Measurements from ENCODE around the gene PDE11A. TPM values are rescaled to one million over a fixed set of nuclear protein-coding genes. Genes with fewer than 3 reads are reported as not detected.

The PDE11A gene
- total and polyA plus RNA-seq, 4 experiments from 2014 or later = not detected

GRCh38 chr2:177610813-177611212 is 461.8 kb downstream of the PDE11A start:
- H3K27me3 ChIP-seq (ENCODE audit: insufficient read depth, low read length) = no peaks in the 10 kb centered on the region
- Mint-ChIP-seq H3K27me3 (peaks cover 7 to 9% of the 10 kb centered on the region in 2 donors), H3K4me3 (no peak overlapping the region), H3K9me3 (peaks cover 0 to 16% (median 7%) of the 10 kb centered on the region in 8 donors), H3K36me3 (peaks cover 4 to 10% of the 10 kb centered on the region in 2 donors), H3K27ac (no peak overlapping the region), H3K4me1 (no peaks in the 10 kb centered on the region)
- no peak overlapping the region for H3K27ac ChIP-seq (ENCODE audit: low read depth, low read length)
- H3K9me3 ChIP-seq (ENCODE audit: control insufficient read depth in 1 of 2, low read length in 2 of 2) = no peaks in the 10 kb centered on the region
- H3K36me3 ChIP-seq (ENCODE audit: insufficient read depth, low read length) = no peaks in the 10 kb centered on the region
- CTCF ChIA-PET (ENCODE audit: partially characterized antibody) = no interaction called here
- no peak overlapping the region for H3K4me3 ChIP-seq (ENCODE audit: low read length in 2 of 2)
- DNase-seq = no peak
- POLR2A ChIA-PET (ENCODE audit: partially characterized antibody) = no interaction called here
- intact Hi-C loops (cut with micrococcal nuclease) = loop anchor here (10.0 kb wide), 1 partner anchor 446 kb away; no protein-coding TSS in a partner anchor
- H3K4me1 ChIP-seq (ENCODE audit: insufficient read depth, low read length) = no peaks in the 10 kb centered on the region

DNA sequence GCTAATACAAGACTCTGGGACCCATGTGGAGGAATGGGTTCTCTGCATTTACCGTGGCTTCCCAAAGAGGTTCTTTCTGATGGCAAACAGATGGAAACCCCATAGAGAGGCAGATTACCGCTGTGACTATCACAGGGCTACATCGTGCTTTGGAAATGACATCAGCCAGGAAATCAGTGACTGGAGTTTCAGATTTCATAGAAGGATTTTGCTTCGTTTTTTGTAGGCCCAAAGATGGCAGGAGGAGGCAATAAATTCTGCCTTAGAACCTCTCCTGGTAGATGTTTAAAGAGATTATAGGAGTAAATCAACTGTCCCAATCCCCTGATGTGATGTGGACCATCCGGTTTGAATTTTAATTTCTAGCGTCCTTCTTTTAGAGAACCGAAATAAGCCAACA is 465.9 kb downstream of the PDE11A start:
- H3K27ac Mint-ChIP-seq = no peak overlapping the region
- Histone ChIP-seq H3K4me1 (ENCODE audit: insufficient read depth, low read length) (no peaks in the 10 kb centered on the region), H3K9me3 (ENCODE audit: control insufficient read depth in 1 of 2, low read length in 2 of 2) (no peaks in the 10 kb centered on the region), H3K27ac (ENCODE audit: low read depth, low read length) (no peak overlapping the region), H3K4me3 (ENCODE audit: low read length in 2 of 2) (no peak overlapping the region), H3K27me3 (ENCODE audit: insufficient read depth, low read length) (no peaks in the 10 kb centered on the region), H3K36me3 (ENCODE audit: insufficient read depth, low read length) (no peaks in the 10 kb centered on the region)
- H3K27me3 Mint-ChIP-seq = peaks cover 7 to 9% of the 10 kb centered on the region in 2 donors
- intact Hi-C loops (cut with micrococcal nuclease) = no loop called here
- no peak overlapping the region for H3K4me3 Mint-ChIP-seq
- H3K4me1 Mint-ChIP-seq = no peaks in the 10 kb centered on the region
- H3K36me3 Mint-ChIP-seq = peaks cover 4 to 10% of the 10 kb centered on the region in 2 donors
- no peak for DNase-seq
- peaks cover 0 to 16% (median 7%) of the 10 kb centered on the region in 8 donors for H3K9me3 Mint-ChIP-seq
- POLR2A ChIA-PET (ENCODE audit: partially characterized antibody) = no interaction called here
- CTCF ChIA-PET (ENCODE audit: partially characterized antibody) = no interaction called here

- intact Hi-C loops (cut with micrococcal nuclease) = loop anchor here (1.0 kb wide), 1 partner anchor 269 kb away; no protein-coding TSS in a partner anchor
These were observed 468.1 kb downstream of the PDE11A start for GRCh38 chr2:177604271-177605065.

GRCh38 chr2:177603768-177604167 is 468.8 kb downstream of the PDE11A start:
- no peak overlapping the region for H3K4me3 ChIP-seq (ENCODE audit: low read length in 2 of 2)
- H3K27me3 ChIP-seq (ENCODE audit: insufficient read depth, low read length) = no peaks in the 10 kb centered on the region
- ChIA-PET CTCF (ENCODE audit: partially characterized antibody) (interaction anchor here (0.7 to 3.6 kb wide), 10 partner anchors 8 to 438 kb away, joined by 3 to 22 read pairs (median 4); a partner anchor contains a TSS), POLR2A (ENCODE audit: partially characterized antibody) (interaction anchor here (1.0 kb wide), 1 partner anchor 439 kb away, joined by 5 read pairs; no protein-coding TSS in a partner anchor)
- Mint-ChIP-seq H3K4me3 (no peak overlapping the region), H3K4me1 (no peaks in the 10 kb centered on the region), H3K9me3 (peaks cover 0 to 12% (median 4%) of the 10 kb centered on the region in 8 donors), H3K36me3 (peaks cover 4 to 5% of the 10 kb centered on the region in 2 donors), H3K27me3 (peaks cover 6% of the 10 kb centered on the region in 2 donors), H3K27ac (no peak overlapping the region)
- no peak overlapping the region for H3K27ac ChIP-seq (ENCODE audit: low read depth, low read length)
- no peaks in the 10 kb centered on the region for H3K4me1 ChIP-seq (ENCODE audit: insufficient read depth, low read length)
- no peaks in the 10 kb centered on the region for H3K36me3 ChIP-seq (ENCODE audit: insufficient read depth, low read length)
- no peak for DNase-seq
- H3K9me3 ChIP-seq (ENCODE audit: control insufficient read depth in 1 of 2, low read length in 2 of 2) = no peaks in the 10 kb centered on the region
- intact Hi-C loops (cut with micrococcal nuclease) = loop anchor here (1.0 kb wide), 1 partner anchor 268 kb away; no protein-coding TSS in a partner anchor

More at GRCh38 chr2:177604271-177605065, 468.1 kb downstream of the PDE11A start:
- Mint-ChIP-seq H3K27me3 (peaks cover 9% of the 10 kb centered on the region in 2 donors), H3K4me1 (no peaks in the 10 kb centered on the region), H3K9me3 (peaks cover 0 to 16% (median 8%) of the 10 kb centered on the region in 8 donors), H3K36me3 (peaks cover 4 to 10% of the 10 kb centered on the region in 2 donors), H3K27ac (peak overlapping the region in 1 of 7 donors; percentile 37), H3K4me3 (no peak overlapping the region)
- Histone ChIP-seq H3K27ac (ENCODE audit: low read depth, low read length) (no peak overlapping the region), H3K9me3 (ENCODE audit: control insufficient read depth in 1 of 2, low read length in 2 of 2) (no peaks in the 10 kb centered on the region), H3K36me3 (ENCODE audit: insufficient read depth, low read length) (no peaks in the 10 kb centered on the region), H3K4me1 (ENCODE audit: insufficient read depth, low read length) (no peaks in the 10 kb centered on the region), H3K4me3 (ENCODE audit: low read length in 2 of 2) (no peak overlapping the region), H3K27me3 (ENCODE audit: insufficient read depth, low read length) (no peaks in the 10 kb centered on the region)
- peak in 2 of 5 donors; percentile 6 to 8 for DNase-seq
- ChIA-PET CTCF (ENCODE audit: partially characterized antibody) (interaction anchor here (0.6 to 3.6 kb wide), 10 partner anchors 9 to 439 kb away, joined by 3 to 22 read pairs (median 3); no protein-coding TSS in a partner anchor), POLR2A (ENCODE audit: partially characterized antibody) (interaction anchor here (1.0 kb wide), 1 partner anchor 440 kb away, joined by 5 read pairs; no protein-coding TSS in a partner anchor)

- CTCF ChIA-PET (ENCODE audit: partially characterized antibody) = interaction anchor here (1.5 to 3.6 kb wide), 3 partner anchors 15 to 438 kb away, joined by 4 to 22 read pairs (median 5); a partner anchor contains a TSS
- Histone ChIP-seq H3K4me3 (ENCODE audit: low read length in 2 of 2) (no peak overlapping the region), H3K36me3 (ENCODE audit: insufficient read depth, low read length) (no peaks in the 10 kb centered on the region), H3K27ac (ENCODE audit: low read depth, low read length) (no peak overlapping the region), H3K4me1 (ENCODE audit: insufficient read depth, low read length) (no peaks in the 10 kb centered on the region), H3K9me3 (ENCODE audit: control insufficient read depth in 1 of 2, low read length in 2 of 2) (no peaks in the 10 kb centered on the region), H3K27me3 (ENCODE audit: insufficient read depth, low read length) (peaks cover 5% of the 10 kb centered on the region)
- POLR2A ChIA-PET (ENCODE audit: partially characterized antibody) = no interaction called here
- intact Hi-C loops (cut with micrococcal nuclease) = no loop called here
- Mint-ChIP-seq H3K36me3 (peaks cover 4 to 5% of the 10 kb centered on the region in 2 donors), H3K9me3 (peaks cover 0 to 8% (median 3%) of the 10 kb centered on the region in 8 donors), H3K4me3 (no peak overlapping the region), H3K27me3 (peaks cover 6 to 11% of the 10 kb centered on the region in 2 donors), H3K4me1 (no peaks in the 10 kb centered on the region), H3K27ac (no peak overlapping the region)
- DNase-seq = no peak
These were observed 469.4 kb downstream of the PDE11A start for GRCh38 chr2:177603181-177603580.

DNA sequence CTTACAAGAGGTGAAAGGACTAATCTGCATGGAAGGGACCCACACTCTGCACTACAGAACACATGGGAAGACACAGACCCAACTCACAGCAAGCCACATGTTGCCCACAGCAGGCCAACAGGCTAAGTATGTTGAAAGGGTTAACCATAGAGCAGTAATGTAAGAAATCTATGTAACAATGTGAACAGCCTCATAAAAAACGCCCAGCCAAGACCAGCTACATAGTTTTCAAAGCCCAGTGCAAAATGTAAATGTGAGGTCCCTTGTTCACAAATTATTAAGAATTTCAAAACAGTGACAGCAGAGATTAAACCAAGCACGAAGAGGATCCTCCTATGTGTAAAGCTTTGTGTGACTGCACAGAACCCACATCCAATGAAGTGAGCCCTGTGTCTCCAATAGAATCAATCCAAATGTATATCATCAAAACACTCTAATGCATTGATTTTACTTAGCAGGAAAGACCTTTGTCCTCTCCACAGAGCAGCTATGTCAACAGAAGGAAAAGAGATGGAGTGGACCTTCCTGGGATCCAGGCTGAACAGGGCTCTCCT is 469.9 kb downstream of the PDE11A start:
- Mint-ChIP-seq H3K27ac (no peak overlapping the region), H3K27me3 (peaks cover 9 to 13% of the 10 kb centered on the region in 2 donors), H3K36me3 (peaks cover 2% of the 10 kb centered on the region in 2 donors), H3K4me1 (no peaks in the 10 kb centered on the region), H3K4me3 (no peak overlapping the region), H3K9me3 (peaks cover 0 to 8% (median 1%) of the 10 kb centered on the region in 8 donors)
- ChIA-PET CTCF (ENCODE audit: partially characterized antibody) (interaction anchor here (1.5 to 3.6 kb wide), 3 partner anchors 15 to 437 kb away, joined by 4 to 22 read pairs (median 5); a partner anchor contains a TSS), POLR2A (ENCODE audit: partially characterized antibody) (no interaction called here)
- no peak overlapping the region for H3K4me3 ChIP-seq (ENCODE audit: low read length in 2 of 2)
- no peaks in the 10 kb centered on the region for H3K9me3 ChIP-seq (ENCODE audit: control insufficient read depth in 1 of 2, low read length in 2 of 2)
- H3K4me1 ChIP-seq (ENCODE audit: insufficient read depth, low read length) = no peaks in the 10 kb centered on the region
- DNase-seq = no peak
- H3K36me3 ChIP-seq (ENCODE audit: insufficient read depth, low read length) = no peaks in the 10 kb centered on the region
- peaks cover 5% of the 10 kb centered on the region for H3K27me3 ChIP-seq (ENCODE audit: insufficient read depth, low read length)
- no peak overlapping the region for H3K27ac ChIP-seq (ENCODE audit: low read depth, low read length)
- intact Hi-C loops (cut with micrococcal nuclease) = no loop called here

DNA sequence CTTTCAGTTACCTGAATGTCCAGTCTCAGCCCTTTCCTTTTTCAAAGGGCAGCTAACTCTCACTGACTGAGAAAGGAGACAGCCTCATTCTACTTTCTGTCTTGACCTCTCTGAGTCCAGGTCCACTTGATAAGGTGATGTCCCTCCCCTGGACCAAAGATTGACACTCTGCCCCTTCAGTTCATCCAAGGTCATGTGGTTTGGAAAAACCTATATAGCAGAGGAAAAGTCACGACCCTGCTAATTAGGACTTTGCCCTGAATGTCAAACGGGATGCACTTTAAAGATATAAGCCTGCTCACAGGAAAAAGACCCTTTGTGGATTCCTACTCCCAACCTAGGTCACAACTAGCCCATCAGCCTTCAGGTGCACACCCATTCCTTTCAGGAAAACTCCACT is 471.7 kb downstream of the PDE11A start:
- Mint-ChIP-seq H3K27ac (no peak overlapping the region), H3K9me3 (peaks cover 0 to 8% (median 0%) of the 10 kb centered on the region in 8 donors), H3K27me3 (peaks cover 9 to 12% of the 10 kb centered on the region in 2 donors), H3K4me1 (no peaks in the 10 kb centered on the region), H3K36me3 (no peaks in the 10 kb centered on the region), H3K4me3 (no peak overlapping the region)
- ChIA-PET CTCF (ENCODE audit: partially characterized antibody) (no interaction called here), POLR2A (ENCODE audit: partially characterized antibody) (no interaction called here)
- Histone ChIP-seq H3K27me3 (ENCODE audit: insufficient read depth, low read length) (peaks cover 5% of the 10 kb centered on the region), H3K36me3 (ENCODE audit: insufficient read depth, low read length) (no peaks in the 10 kb centered on the region), H3K4me3 (ENCODE audit: low read length in 2 of 2) (no peak overlapping the region), H3K9me3 (ENCODE audit: control insufficient read depth in 1 of 2, low read length in 2 of 2) (no peaks in the 10 kb centered on the region), H3K4me1 (ENCODE audit: insufficient read depth, low read length) (no peaks in the 10 kb centered on the region), H3K27ac (ENCODE audit: low read depth, low read length) (no peak overlapping the region)
- DNase-seq = no peak
- intact Hi-C loops (cut with micrococcal nuclease) = no loop called here
